Fibroblast of mammary gland (primary cell): ENCODE results near the gene E2F8.

Source experiments
- DNase-seq: peaks from one replicate; pipeline ENCODE4 v3.0.0-alpha.2; 2010; ENCODE audit warnings: low read depth
- H3K4me3 ChIP-seq: 2 replicates; pipeline ENCODE4 v1.5.1; 2011; ENCODE audit warnings: low read depth, mild to moderate bottlenecking, low read length, moderate library complexity; ENCODE audit not compliant: control insufficient read depth
- TF ChIP-seq, protein P1 (sequence below): conservative IDR thresholded peaks from 2 replicates; pipeline ENCODE4 v1.5.1; 2011; ENCODE audit warnings: low read depth, low read length, inconsistent platforms; ENCODE audit not compliant: control insufficient read depth, insufficient read depth

The E2F8 gene

DNA sequence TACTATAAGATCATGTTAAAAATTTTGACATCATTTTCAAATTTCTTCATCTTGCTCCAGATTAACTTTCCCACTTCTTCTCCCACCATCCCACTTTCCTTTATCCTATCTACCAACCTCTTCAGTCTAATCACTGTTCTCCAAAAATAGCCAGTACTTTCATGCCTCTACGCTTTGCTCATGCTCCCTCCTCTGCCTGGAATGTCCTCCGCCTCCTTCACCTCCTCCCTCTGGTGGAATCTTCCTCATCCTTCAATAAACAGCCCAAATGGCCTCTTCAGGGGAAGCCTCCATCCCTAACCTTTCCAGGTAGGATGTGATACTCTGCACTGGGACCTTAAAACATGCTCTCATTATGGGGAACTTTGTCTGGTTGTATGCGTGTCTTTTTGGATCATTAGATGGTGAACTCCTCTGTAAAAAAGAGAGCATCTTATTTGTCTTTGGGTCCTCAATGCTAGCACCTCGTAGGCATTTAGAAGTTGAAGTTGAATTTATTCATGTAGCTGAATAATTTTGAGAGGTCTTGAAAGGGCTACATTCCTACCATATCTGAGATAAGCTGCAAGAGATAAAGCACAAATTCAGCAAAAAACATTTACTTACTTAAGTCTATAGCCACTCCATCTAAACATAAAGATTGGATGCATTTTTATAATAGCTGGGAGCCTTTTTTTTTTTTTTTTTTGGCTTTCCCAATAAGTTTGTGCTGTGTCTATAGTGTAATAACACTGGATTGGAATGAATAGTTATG lies 31.0 kb downstream of the E2F8 start:
- TF ChIP-seq, protein P1, sequence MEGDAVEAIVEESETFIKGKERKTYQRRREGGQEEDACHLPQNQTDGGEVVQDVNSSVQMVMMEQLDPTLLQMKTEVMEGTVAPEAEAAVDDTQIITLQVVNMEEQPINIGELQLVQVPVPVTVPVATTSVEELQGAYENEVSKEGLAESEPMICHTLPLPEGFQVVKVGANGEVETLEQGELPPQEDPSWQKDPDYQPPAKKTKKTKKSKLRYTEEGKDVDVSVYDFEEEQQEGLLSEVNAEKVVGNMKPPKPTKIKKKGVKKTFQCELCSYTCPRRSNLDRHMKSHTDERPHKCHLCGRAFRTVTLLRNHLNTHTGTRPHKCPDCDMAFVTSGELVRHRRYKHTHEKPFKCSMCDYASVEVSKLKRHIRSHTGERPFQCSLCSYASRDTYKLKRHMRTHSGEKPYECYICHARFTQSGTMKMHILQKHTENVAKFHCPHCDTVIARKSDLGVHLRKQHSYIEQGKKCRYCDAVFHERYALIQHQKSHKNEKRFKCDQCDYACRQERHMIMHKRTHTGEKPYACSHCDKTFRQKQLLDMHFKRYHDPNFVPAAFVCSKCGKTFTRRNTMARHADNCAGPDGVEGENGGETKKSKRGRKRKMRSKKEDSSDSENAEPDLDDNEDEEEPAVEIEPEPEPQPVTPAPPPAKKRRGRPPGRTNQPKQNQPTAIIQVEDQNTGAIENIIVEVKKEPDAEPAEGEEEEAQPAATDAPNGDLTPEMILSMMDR = no peak

DNA sequence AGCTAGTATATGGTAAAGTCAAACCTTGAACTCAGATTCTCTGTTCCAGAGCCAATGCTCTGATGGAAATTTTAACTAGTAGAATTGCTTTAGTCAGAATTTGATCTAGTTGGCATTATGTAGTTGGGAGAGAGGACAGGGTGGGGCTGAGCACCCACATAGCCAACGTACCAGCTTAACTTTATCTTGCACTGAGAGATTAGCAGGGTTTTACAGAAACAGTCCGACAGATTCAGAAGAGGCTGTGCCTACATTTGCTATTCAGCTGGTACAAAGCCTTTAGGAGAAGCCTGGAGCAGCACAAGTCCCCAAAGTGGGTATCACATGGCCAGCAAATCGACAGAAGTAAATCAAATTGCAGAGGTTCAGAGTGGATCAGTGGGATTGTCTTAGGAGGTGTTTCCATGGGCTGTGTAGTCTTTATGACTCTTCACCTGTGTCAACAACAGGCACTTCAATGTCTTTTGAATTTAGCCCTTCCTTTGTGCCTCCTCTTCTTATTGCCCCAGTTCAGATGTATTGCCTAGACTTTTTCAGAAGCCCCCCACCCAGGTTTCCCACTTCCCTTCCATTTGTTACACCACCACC lies 31.7 kb downstream of the E2F8 start:
- TF ChIP-seq, protein P1 = no peak
- DNase-seq = no peak
- H3K4me3 ChIP-seq = no peak overlapping the region

More for the DNA sequence above, 31.0 kb downstream of the E2F8 start:
- DNase-seq = no peak
- no peak overlapping the region for H3K4me3 ChIP-seq

DNA sequence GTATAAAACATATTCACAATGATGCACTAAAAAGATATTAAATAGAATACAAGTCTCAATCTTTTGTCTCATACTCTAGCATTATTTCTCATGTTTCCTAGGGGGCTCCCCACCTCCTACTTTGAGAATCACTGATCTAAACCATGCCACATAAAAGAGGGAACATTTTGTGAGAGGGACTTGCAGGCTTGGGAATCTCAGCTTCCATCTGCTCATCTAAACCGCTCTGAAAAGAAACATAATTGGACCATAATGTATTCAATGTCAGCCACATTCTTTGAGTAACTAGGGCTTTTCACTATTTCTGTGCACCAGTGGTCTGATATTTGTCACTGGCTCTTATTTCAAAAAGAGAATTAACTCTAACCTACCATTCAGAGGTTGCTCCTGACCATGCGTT lies 32.6 kb downstream of the E2F8 start:
- H3K4me3 ChIP-seq = no peak overlapping the region
- TF ChIP-seq, protein P1 = no peak
- no peak for DNase-seq

DNA sequence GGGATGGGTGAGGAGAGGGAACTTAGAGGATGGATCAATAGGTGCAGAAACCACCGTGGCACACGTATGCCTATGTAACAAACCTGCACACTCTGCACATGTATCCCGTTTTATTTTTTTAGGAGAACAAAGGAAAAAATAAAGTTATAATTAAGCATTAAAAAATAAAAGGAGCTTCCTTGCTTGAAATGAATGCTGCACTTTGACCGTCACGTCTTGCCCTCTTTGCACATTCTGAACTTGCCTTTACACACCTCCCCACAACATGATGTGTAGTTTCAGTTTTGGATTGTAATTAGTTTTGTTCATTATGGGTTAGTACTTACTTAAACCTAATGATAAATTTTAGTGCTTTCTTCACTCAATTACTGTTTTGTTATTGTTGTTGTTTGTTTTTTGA lies 35.9 kb downstream of the E2F8 start:
- no peak for DNase-seq
- TF ChIP-seq, protein P1 = no peak

DNA sequence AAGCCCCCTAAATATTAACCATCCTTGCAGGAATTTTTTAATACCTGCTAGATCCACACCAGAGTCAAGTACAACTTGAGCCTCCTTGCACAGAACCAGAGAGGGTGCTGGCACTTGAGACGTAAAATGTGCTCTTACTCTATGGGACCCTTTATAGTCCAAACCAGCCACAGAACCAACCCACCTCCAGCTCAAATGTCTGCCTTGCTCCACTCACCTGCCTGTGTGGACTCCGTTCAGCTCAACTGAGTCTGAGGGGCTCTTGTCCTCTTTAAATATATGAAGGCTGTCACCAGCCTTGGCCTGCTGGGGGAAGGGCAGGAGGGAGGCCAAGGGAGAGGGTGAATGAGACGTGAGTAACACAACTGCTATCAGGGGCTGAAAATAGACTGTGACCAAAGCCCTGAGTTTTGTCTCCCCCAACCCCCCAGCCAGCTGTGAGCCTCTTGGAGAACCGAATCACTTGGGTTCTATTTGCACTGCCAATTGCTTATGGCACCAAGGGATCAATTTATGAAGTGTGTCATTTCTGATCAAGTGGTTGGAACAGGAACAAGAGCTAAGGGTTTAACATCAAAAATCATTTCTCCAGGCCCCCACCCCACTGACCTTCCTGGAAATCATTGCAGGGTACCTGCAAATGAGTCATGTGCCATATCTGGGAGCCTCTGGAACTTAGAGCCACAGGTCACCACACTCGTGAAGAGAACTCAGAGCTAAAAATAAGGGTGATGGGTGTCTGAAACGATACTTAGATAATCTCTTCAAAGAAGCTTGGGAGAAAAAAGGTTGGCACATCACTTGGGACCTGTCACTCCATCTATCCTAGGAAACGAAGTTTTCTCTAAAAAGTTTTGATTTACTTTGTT lies 38.8 kb downstream of the E2F8 start, which contains the start of gene CSRP3:
Gene CSRP3, minus strand, starts transcription at position 247 of the 869 bp plus-strand sequence. CDS start 9,535 bp downstream, outside the sequence.
- H3K4me3 ChIP-seq = no peak within 1 kb of the TSS
- TF ChIP-seq, protein P1 = no peak
- DNase-seq = no peak

More for the DNA sequence above, 35.9 kb downstream of the E2F8 start:
- H3K4me3 ChIP-seq = no peak overlapping the region

DNA sequence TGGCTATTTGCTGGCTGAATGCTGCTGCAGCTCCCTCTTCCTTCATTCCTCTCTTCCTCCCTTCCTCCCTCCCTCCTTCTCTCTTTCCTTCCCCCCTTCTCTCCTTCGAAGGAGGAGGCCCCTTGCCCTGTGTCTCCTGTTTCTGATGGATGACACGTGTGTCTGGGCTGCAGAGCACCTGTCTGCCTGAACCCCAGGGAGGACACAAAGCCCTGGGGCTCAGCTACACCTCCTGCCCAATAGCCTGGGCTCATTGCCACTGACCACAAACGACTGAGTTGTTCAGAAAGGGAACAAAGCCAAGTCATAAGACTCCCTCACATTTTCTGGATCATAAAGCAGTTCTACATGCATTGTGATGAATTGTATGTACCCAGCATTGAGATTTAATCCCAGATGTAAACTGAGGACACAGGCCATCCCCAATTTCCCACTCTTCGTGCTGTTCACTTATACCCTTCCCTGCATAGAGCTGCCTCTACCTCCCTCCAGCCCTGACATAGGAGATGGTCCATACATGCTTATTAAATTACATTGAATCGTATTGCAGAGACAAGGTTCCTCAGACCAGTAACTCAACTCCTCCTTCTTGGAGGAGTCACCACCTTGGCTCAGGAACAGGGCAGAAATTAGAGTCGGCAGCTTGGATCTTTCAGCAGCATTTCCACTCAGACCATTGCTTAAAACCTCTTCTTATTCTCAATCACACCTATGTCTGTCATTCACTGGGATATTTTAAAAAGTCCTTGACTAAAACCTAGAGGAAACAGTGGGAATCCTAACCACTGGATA lies 40.1 kb downstream of the E2F8 start:
- TF ChIP-seq, protein P1 = no peak
- DNase-seq = peak; percentile 73
- no peak overlapping the region for H3K4me3 ChIP-seq
